Measurements from ENCODE around the gene LAIR2. TPM values are rescaled to one million over a fixed set of nuclear protein-coding genes. Genes with fewer than 3 reads are reported as not detected.
A peak's percentile ranks its signal among the peaks of the same experiment; 100 is the strongest.

LAIR2 gene
- total and polyA plus RNA-seq, 4 donors: 1.7 TPM; not detected in 3

DNA sequence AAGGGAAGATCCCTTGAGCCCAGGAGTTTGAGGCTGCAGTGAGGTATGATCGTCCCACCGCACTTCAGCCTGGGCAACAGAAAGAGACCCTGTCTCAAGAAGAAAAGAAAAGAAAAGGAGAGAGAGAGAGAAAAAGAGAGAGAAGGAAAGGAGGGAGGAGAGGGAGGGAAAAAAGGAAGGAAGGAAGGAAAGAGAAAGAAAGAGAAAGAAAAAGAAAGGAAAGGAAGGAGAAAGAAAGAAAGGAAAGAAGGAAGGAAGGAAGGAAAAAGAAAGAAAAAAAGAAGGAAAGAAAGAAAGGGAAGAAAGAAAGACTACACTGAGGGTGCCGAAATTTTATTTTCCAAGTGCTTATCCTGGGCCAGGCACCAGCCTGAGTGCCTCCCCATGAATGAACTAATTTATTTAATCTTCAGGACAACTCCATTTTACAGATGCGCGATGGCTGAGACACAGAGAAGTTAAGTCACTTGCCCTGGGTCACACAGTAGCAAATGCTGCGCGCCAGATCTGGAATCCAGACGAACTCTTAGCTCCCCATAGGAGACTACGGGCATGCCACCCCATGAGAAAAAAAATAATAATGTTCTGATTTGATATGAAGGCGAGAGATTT lies 32.2 kb upstream of the LAIR2 start:
- WGBS, 2 donors: 75 to 83% methylated on average over 10 of the region's 10 CpGs
- ATAC-seq (ENCODE audit: insufficient read depth, low FRiP score): no peak
- Histone ChIP-seq H3K4me1 (ENCODE audit: control insufficient read depth in 5 of 5, insufficient read depth in 5 of 5, low read length in 5 of 5) (peaks cover 0 to 35% (median 20%) of the 10 kb centered on the region in 5 donors), H3K27ac (ENCODE audit: low read depth in 1 of 2, low read length in 1 of 2) (peak overlapping the region; percentile 67 to 73), H3K9me3 (ENCODE audit: control insufficient read depth in 4 of 4, insufficient read depth in 3 of 4, low read length in 3 of 4) (no peaks in the 10 kb centered on the region), H3K27me3 (ENCODE audit: control insufficient read depth in 3 of 3, insufficient read depth in 3 of 3, low read length in 2 of 3) (no peaks in the 10 kb centered on the region), H3K4me3 (no peak overlapping the region), H3K9ac (ENCODE audit: insufficient read depth in 1 of 2, low read length in 2 of 2) (peak overlapping the region in 1 of 2 donors; percentile 72), H3K36me3 (ENCODE audit: control insufficient read depth in 4 of 4, insufficient read depth in 4 of 4, low read length in 4 of 4) (peaks cover 0 to 6% (median 0%) of the 10 kb centered on the region in 4 donors)
- no peak for TF ChIP-seq CTCF (IDR thresholded peaks at IDR 0.05; ENCODE audit: control extremely low read depth, extremely low read depth)
- no peak for DNase-seq

- peaks cover 0 to 35% (median 20%) of the 10 kb centered on the region in 5 donors for H3K4me1 ChIP-seq (ENCODE audit: control insufficient read depth in 5 of 5, insufficient read depth in 5 of 5, low read length in 5 of 5)
- WGBS, 2 donors: 1% methylated on average over 60 of the region's 60 CpGs
- peak overlapping the region in 1 of 2 donors; percentile 72 for H3K9ac ChIP-seq (ENCODE audit: insufficient read depth in 1 of 2, low read length in 2 of 2)
- ATAC-seq (ENCODE audit: insufficient read depth, low FRiP score) (no peak), DNase-seq (peak; percentile 66 to 76 (median 75))
- H3K36me3 ChIP-seq (ENCODE audit: control insufficient read depth in 4 of 4, insufficient read depth in 4 of 4, low read length in 4 of 4): peaks cover 0 to 6% (median 0%) of the 10 kb centered on the region in 4 donors
- no peaks in the 10 kb centered on the region for H3K27me3 ChIP-seq (ENCODE audit: control insufficient read depth in 3 of 3, insufficient read depth in 3 of 3, low read length in 2 of 3)
- H3K9me3 ChIP-seq (ENCODE audit: control insufficient read depth in 4 of 4, insufficient read depth in 3 of 4, low read length in 3 of 4): no peaks in the 10 kb centered on the region
- peak overlapping the region; percentile 67 to 73 for H3K27ac ChIP-seq (ENCODE audit: low read depth in 1 of 2, low read length in 1 of 2)
- no peak for TF ChIP-seq CTCF (IDR thresholded peaks at IDR 0.05; ENCODE audit: control extremely low read depth, extremely low read depth)
- peak overlapping the region; percentile 58 for H3K4me3 ChIP-seq
Observed at GRCh38 chr19:54470991-54471782, 31.4 kb upstream of the LAIR2 start.

DNA sequence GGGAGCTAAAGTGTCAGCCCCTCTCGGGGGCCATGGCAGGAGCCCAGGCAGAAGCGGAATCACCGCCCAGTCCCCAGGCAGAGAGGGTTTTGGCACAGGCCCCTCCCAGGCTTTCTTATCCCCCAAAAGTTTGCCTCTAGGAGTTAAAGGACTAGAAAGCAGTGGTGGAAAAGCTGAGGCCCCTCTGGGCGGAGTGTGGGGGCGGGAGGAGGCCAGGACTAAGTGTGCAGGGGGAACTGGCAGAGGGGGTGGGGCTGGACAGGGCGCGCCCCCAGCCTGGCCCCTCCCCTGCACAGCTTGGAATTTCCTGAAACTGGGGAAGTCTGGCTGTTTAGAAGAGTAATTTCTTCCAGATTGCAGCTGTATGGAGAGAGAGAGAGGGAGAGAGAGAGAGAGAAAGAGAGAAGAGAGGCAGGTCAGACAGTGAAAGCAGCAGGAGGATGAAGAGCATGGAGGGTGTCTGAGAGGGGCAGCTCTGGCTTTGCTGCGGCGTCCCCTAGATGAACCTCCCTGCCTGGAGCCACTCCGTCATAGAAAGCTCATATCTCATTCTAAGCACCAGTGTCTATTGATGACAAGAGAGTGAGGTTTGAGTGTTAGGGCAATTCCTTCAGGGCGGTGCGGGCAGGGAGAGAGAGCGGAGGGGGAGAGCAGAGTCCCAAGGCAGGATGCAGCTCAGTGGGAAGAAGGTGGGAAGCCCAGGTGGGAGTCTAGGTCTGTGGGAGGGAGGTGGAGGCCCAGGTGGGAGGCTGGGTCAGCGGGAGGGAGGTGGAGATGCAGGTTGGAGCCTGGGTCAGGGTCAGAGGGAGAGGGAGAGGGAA lies 29.4 kb upstream of the LAIR2 start, which contains the start of gene CDC42EP5:
CDC42EP5 (minus strand) TSS at position 226 of the 821 bp plus-strand sequence. CDS start 7,749 bp downstream, outside the sequence.
- whole genome bisulfite sequencing, 2 donors: 9 to 10% methylated on average over 14 of the region's 14 CpGs
- DNase-seq (peak; percentile 96 to 97 (median 97)), ATAC-seq (ENCODE audit: insufficient read depth, low FRiP score) (peak; percentile 78)
- Histone ChIP-seq H3K27me3 (ENCODE audit: control insufficient read depth in 3 of 3, insufficient read depth in 3 of 3, low read length in 2 of 3) (no peaks in the 10 kb centered on the region), H3K4me3 (no peak within 1 kb of the TSS), H3K27ac (ENCODE audit: low read depth in 1 of 2, low read length in 1 of 2) (peak within 1 kb of the TSS; percentile 59 to 76), H3K9ac (ENCODE audit: insufficient read depth in 1 of 2, low read length in 2 of 2) (peak within 1 kb of the TSS; percentile 5 to 73), H3K9me3 (ENCODE audit: control insufficient read depth in 4 of 4, insufficient read depth in 3 of 4, low read length in 3 of 4) (no peaks in the 10 kb centered on the region), H3K4me1 (ENCODE audit: control insufficient read depth in 5 of 5, insufficient read depth in 5 of 5, low read length in 5 of 5) (peaks cover 0 to 35% (median 20%) of the 10 kb centered on the region in 5 donors), H3K36me3 (ENCODE audit: control insufficient read depth in 4 of 4, insufficient read depth in 4 of 4, low read length in 4 of 4) (peaks cover 0 to 6% (median 0%) of the 10 kb centered on the region in 4 donors)
- no peak for TF ChIP-seq CTCF (IDR thresholded peaks at IDR 0.05; ENCODE audit: control extremely low read depth, extremely low read depth)

All from lung (tissue), 12 donors.